ENCODE measurements around the gene RRAD. TPM values are rescaled to one million over a fixed set of nuclear protein-coding genes. Genes with fewer than 3 reads are reported as not detected.
"Not testable (repeated sequence)": the region's sequence is repeated elsewhere in the genome, so short reads cannot be mapped to it uniquely, and the experiment has no call there.

Gene RRAD
- total RNA-seq, 1 donor from 2014 or later = 11.1 TPM

- Histone ChIP-seq H3K9me3 (no peaks in the 10 kb centered on the region), H3K4me3 (peak overlapping the region; percentile 58), H3K27me3 (peaks cover 20% of the 10 kb centered on the region), H3K36me3 (peaks cover 9% of the 10 kb centered on the region), H3K4me1 (peaks cover 10% of the 10 kb centered on the region), H3K27ac (no peak overlapping the region)
- DNase-seq = no peak
- intact Hi-C loops (cut with DNase I) = no loop called here
- no peak for TF ChIP-seq CTCF (IDR thresholded peaks at IDR 0.05)
- ATAC-seq = peak; percentile 46
These were observed 22.9 kb upstream of the RRAD start for GRCh38 chr16:66948134-66948836.

- TF ChIP-seq CTCF (IDR thresholded peaks at IDR 0.05) = peak; percentile 91
- no peak for DNase-seq
- intact Hi-C loops (cut with DNase I) = no loop called here
- Histone ChIP-seq H3K27ac (no peak overlapping the region), H3K27me3 (peaks cover 20% of the 10 kb centered on the region), H3K36me3 (peaks cover 17% of the 10 kb centered on the region), H3K9me3 (no peaks in the 10 kb centered on the region), H3K4me1 (peaks cover 10% of the 10 kb centered on the region), H3K4me3 (peak overlapping the region; percentile 58)
- peak; percentile 91 for ATAC-seq
These were observed 22.1 kb upstream of the RRAD start for GRCh38 chr16:66947302-66948065.

GRCh38 chr16:66946974-66947301 is 21.6 kb upstream of the RRAD start:
- Histone ChIP-seq H3K4me3 (no peak overlapping the region), H3K9me3 (no peaks in the 10 kb centered on the region), H3K27me3 (peaks cover 20% of the 10 kb centered on the region), H3K27ac (no peak overlapping the region), H3K4me1 (peaks cover 10% of the 10 kb centered on the region), H3K36me3 (peaks cover 22% of the 10 kb centered on the region)
- ATAC-seq (no peak), DNase-seq (no peak)
- TF ChIP-seq CTCF (IDR thresholded peaks at IDR 0.05) = no peak
- intact Hi-C loops (cut with DNase I) = no loop called here

GRCh38 chr16:66946541-66946940 is 21.2 kb upstream of the RRAD start:
- no peak for ATAC-seq
- H3K27ac ChIP-seq = no peak overlapping the region
- no peak for TF ChIP-seq CTCF (IDR thresholded peaks at IDR 0.05)
- intact Hi-C loops (cut with DNase I) = no loop called here
- H3K27me3 ChIP-seq = peaks cover 20% of the 10 kb centered on the region
- peaks cover 10% of the 10 kb centered on the region for H3K4me1 ChIP-seq
- DNase-seq = no peak
- no peaks in the 10 kb centered on the region for H3K9me3 ChIP-seq
- H3K4me3 ChIP-seq = no peak overlapping the region
- H3K36me3 ChIP-seq = peaks cover 26% of the 10 kb centered on the region

GRCh38 chr16:66945939-66946338 is 20.6 kb upstream of the RRAD start:
- no peak for TF ChIP-seq CTCF (IDR thresholded peaks at IDR 0.05)
- intact Hi-C loops (cut with DNase I) = no loop called here
- Histone ChIP-seq H3K4me3 (no peak overlapping the region), H3K9me3 (no peaks in the 10 kb centered on the region), H3K27ac (no peak overlapping the region), H3K4me1 (peaks cover 10% of the 10 kb centered on the region), H3K36me3 (peaks cover 32% of the 10 kb centered on the region), H3K27me3 (peaks cover 17% of the 10 kb centered on the region)
- ATAC-seq = no peak
- DNase-seq = no peak

GRCh38 chr16:66944971-66945370 is 19.6 kb upstream of the RRAD start:
- DNase-seq; H3K9me3 ChIP-seq; ATAC-seq; intact Hi-C loops (cut with DNase I); H3K27ac ChIP-seq; H3K4me3 ChIP-seq: not testable (repeated sequence)
- H3K27me3 ChIP-seq = peaks cover 12% of the 10 kb centered on the region
- peaks cover 10% of the 10 kb centered on the region for H3K4me1 ChIP-seq
- peaks cover 41% of the 10 kb centered on the region for H3K36me3 ChIP-seq
